GM12878 (cell line): ENCODE results near the gene CNKSR1. TPM values are rescaled to one million over a fixed set of nuclear protein-coding genes. Genes with fewer than 3 reads are reported as not detected.

ENCODE experiments used
- DPF2 ChIP-seq: fragments of 450-650 bp; IDR thresholded peaks from 2 replicates; pipeline ENCODE4 v1.6.1; 2017; ENCODE audit warnings: mild to moderate bottlenecking
- EZH2 ChIP-seq: IDR thresholded peaks from 2 replicates; pipeline ENCODE4 v1.6.1; 2012; ENCODE audit warnings: low read depth, mild to moderate bottlenecking, control low read depth, inconsistent platforms, low read length, borderline replicate concordance; ENCODE audit not compliant: control insufficient read depth
- FOXK2 ChIP-seq: fragments of 450-650 bp; IDR thresholded peaks from 2 replicates; pipeline ENCODE4 v1.6.1; 2017; ENCODE audit warnings: mild to moderate bottlenecking, moderate library complexity
- IRF4 ChIP-seq: IDR thresholded peaks from 2 replicates; pipeline ENCODE4 v1.6.1; 2011; ENCODE audit warnings: low read depth, low read length
- JUNB ChIP-seq: IDR thresholded peaks from 2 replicates; pipeline ENCODE4 v1.6.1; 2016; ENCODE audit warnings: antibody characterized with exemption, mild to moderate bottlenecking
- PBX3 ChIP-seq: IDR thresholded peaks from 2 replicates; pipeline ENCODE4 v1.6.1; 2011; ENCODE audit warnings: mild to moderate bottlenecking, low read depth, low read length, moderate library complexity; ENCODE audit not compliant: insufficient replicate concordance
- RFX5 ChIP-seq: IDR thresholded peaks from 2 replicates; pipeline ENCODE4 v1.6.1; 2011; ENCODE audit warnings: low read depth, low read length, improper control_type of control experiment
- SIX5 ChIP-seq: IDR thresholded peaks from 2 replicates; pipeline ENCODE4 v1.6.1; 2011; ENCODE audit warnings: mild to moderate bottlenecking, low read depth, low read length, moderate library complexity; ENCODE audit not compliant: severe bottlenecking
- STAT1 ChIP-seq: fragments of 450-650 bp; conservative IDR thresholded peaks from 2 replicates; pipeline ENCODE4 v1.6.1; 2014; ENCODE audit warnings: antibody characterized with exemption, mild to moderate bottlenecking
- TCF12 ChIP-seq: IDR thresholded peaks from 2 replicates; pipeline ENCODE4 v1.6.1; 2011; ENCODE audit warnings: low read depth, mild to moderate bottlenecking, low read length
- USF1 ChIP-seq: IDR thresholded peaks from 2 replicates; pipeline ENCODE4 v1.6.1; 2011; ENCODE audit warnings: borderline replicate concordance, low read depth, mild to moderate bottlenecking, moderate library complexity, mixed read lengths, low read length; ENCODE audit not compliant: insufficient read depth; ENCODE audit errors: extremely low read length
- ZBED1 ChIP-seq: IDR thresholded peaks from 2 replicates; pipeline ENCODE4 v1.6.1; 2016; ENCODE audit warnings: borderline replicate concordance
- ZBTB33 ChIP-seq: fragments of 450-650 bp; IDR thresholded peaks from 2 replicates; pipeline ENCODE4 v1.6.1; 2017; ENCODE audit warnings: mild to moderate bottlenecking
- ZBTB4 ChIP-seq: fragments of 450-650 bp; formaldehyde crosslinking; IDR thresholded peaks from 2 replicates; pipeline ENCODE4 v1.4.0; 2022; ENCODE audit warnings: mild to moderate bottlenecking, moderate library complexity
- polyA plus RNA-seq, 11 experiments: library from polyadenylated mRNA; depleted of rRNA in 4 of 11; unstranded in 6 of 11; stranded (reverse) in 5 of 11; fragments of >200 nt; fragmentation: Nextera tagmentation in 4 of 11; fragmentation: Illumina TruSeq in 1 of 11; extraction: Ambion mirVana in 4 of 11; extraction: Trizol in 1 of 11; gene quantifications; 1 replicate in 1 of 11; 2 replicates in 10 of 11; pipeline versions ENCODE4 v1.2.1 to v1.2.3, GENCODE V29; 2011 to 2016; ENCODE audit warnings: inconsistent platforms in 2 of 11, missing spikeins in 2 of 11, low read depth in 1 of 11
- total RNA-seq, 4 experiments: library from RNA; depleted of rRNA in 3 of 4; stranded (reverse); fragments of >200 nt in 3 of 4; fragmentation: Illumina TruSeq in 1 of 4; extraction: Trizol in 1 of 4; gene quantifications; 2 replicates each; pipeline versions ENCODE4 v1.2.1 to v1.2.3, GENCODE V29; 2013 to 2021
- TF ChIP-seq, protein P1 (sequence below): fragments of 450-650 bp; formaldehyde crosslinking; IDR thresholded peaks from 2 replicates; pipeline ENCODE4 v1.5.0; 2022; ENCODE audit warnings: mild to moderate bottlenecking, missing genetic modification characterization

CNKSR1 gene
- total and polyA plus RNA-seq, 10 of the 15 experiments (the other 5 are each of a cell fraction or from before 2014, with no cell fraction given): 0.06 to 1.2 (median 0.86) TPM

DNA sequence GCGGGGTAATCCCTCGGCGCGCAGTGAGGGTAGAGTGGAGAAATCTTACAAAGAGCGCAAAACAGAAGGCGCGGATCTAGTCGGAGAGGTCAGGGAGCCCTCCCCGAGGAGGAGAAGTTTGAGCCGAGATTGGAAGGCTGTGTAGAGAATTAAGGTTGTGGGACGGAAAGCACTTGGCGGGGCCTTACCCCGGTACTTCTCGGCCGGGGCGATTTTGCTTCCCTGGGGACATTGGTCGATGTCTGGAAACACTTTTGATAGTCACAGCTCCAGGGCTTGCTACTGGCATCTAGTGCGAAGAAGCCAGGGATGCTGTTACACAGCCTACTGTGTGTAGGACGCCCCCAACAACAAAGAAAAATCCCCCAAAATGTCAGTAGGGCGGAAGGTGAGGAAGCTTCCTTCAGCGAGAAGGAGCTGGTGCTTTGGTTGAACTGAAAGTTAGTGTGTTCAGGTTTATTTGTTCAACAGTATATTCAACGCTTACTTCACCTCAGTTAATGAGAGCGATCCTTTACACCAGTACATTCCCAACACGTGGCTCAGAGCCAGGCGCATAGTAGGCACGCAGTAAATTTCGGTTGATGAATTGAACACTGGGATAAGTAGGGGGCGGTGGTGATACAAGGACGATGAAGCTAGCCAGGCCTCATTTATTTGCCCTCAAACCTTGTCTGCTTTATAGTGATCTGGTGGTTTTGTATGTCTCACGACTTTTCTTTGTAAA, 57.5 kb downstream of the CNKSR1 start (continued):
- TF ChIP-seq, protein P1, sequence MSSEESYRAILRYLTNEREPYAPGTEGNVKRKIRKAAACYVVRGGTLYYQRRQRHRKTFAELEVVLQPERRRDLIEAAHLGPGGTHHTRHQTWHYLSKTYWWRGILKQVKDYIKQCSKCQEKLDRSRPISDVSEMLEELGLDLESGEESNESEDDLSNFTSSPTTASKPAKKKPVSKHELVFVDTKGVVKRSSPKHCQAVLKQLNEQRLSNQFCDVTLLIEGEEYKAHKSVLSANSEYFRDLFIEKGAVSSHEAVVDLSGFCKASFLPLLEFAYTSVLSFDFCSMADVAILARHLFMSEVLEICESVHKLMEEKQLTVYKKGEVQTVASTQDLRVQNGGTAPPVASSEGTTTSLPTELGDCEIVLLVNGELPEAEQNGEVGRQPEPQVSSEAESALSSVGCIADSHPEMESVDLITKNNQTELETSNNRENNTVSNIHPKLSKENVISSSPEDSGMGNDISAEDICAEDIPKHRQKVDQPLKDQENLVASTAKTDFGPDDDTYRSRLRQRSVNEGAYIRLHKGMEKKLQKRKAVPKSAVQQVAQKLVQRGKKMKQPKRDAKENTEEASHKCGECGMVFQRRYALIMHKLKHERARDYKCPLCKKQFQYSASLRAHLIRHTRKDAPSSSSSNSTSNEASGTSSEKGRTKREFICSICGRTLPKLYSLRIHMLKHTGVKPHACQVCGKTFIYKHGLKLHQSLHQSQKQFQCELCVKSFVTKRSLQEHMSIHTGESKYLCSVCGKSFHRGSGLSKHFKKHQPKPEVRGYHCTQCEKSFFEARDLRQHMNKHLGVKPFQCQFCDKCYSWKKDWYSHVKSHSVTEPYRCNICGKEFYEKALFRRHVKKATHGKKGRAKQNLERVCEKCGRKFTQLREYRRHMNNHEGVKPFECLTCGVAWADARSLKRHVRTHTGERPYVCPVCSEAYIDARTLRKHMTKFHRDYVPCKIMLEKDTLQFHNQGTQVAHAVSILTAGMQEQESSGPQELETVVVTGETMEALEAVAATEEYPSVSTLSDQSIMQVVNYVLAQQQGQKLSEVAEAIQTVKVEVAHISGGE (CRISPR knock-in tag): no peak
- TF ChIP-seq ZBED1 (no peak), PBX3 (no peak), FOXK2 (no peak), IRF4 (no peak), EZH2 (no peak), RFX5 (no peak), USF1 (no peak), SIX5 (no peak), DPF2 (peak; percentile 88), ZBTB4 (no peak), ZBTB33 (no peak), JUNB (no peak), TCF12 (no peak), STAT1 (no peak)
